HepG2 (cell line): ENCODE measurements around the gene SBSN. TPM values are rescaled to one million over a fixed set of nuclear protein-coding genes. Genes with fewer than 3 reads are reported as not detected.

ENCODE experiments used
- ARID4A ChIP-seq: sonication (generic); formaldehyde crosslinking; IDR thresholded peaks from 2 replicates; pipeline ENCODE4 v1.5.0; 2020; ENCODE audit warnings: mild to moderate bottlenecking, missing genetic modification reagents, borderline replicate concordance
- DRAP1 ChIP-seq: IDR thresholded peaks from 2 replicates; pipeline ENCODE4 v1.6.1; 2016; ENCODE audit warnings: missing genetic modification reagents, missing compliant biosample characterization
- HNF1B ChIP-seq: sonication (generic); formaldehyde crosslinking; IDR thresholded peaks from 2 replicates; pipeline ENCODE4 v1.5.1; 2020; ENCODE audit warnings: mild to moderate bottlenecking, moderate library complexity, missing genetic modification reagents
- HOXA3 ChIP-seq: sonication (generic); formaldehyde crosslinking; IDR thresholded peaks from 2 replicates; pipeline ENCODE4 v1.5.0; 2020; ENCODE audit warnings: missing genetic modification reagents
- NR2C2 ChIP-seq: sonication (generic); formaldehyde crosslinking; IDR thresholded peaks from 2 replicates; pipeline ENCODE4 v1.4.0; 2020; ENCODE audit warnings: missing genetic modification reagents, mild to moderate bottlenecking, moderate library complexity, borderline replicate concordance
- PRDM15 ChIP-seq: sonication (generic); formaldehyde crosslinking; IDR thresholded peaks from 2 replicates; pipeline ENCODE4 v1.4.0; 2020; ENCODE audit warnings: missing genetic modification reagents
- RAD21 ChIP-seq: fragments of 450-650 bp; formaldehyde crosslinking; IDR thresholded peaks from 2 replicates; pipeline ENCODE4 v1.5.0; 2020; ENCODE audit warnings: mild to moderate bottlenecking
- SIX4 ChIP-seq: sonication (generic); formaldehyde crosslinking; IDR thresholded peaks from 2 replicates; pipeline ENCODE4 v1.4.0; 2020; ENCODE audit warnings: missing genetic modification reagents
- TFDP1 ChIP-seq: IDR thresholded peaks from 2 replicates; pipeline ENCODE4 v1.6.1; 2016; ENCODE audit warnings: missing compliant biosample characterization, missing genetic modification reagents, borderline replicate concordance
- THAP11 ChIP-seq: IDR thresholded peaks from 2 replicates; pipeline ENCODE4 v1.6.1; 2016; ENCODE audit warnings: missing biosample characterization, missing genetic modification reagents
- YEATS2 ChIP-seq: sonication (generic); formaldehyde crosslinking; IDR thresholded peaks from 2 replicates; pipeline ENCODE4 v1.4.0; 2020; ENCODE audit warnings: missing genetic modification reagents, borderline replicate concordance
- YEATS4 ChIP-seq: sonication (generic); formaldehyde crosslinking; IDR thresholded peaks from 2 replicates; pipeline ENCODE4 v1.4.0; 2020; ENCODE audit warnings: missing genetic modification reagents, borderline replicate concordance
- ZNF556 ChIP-seq: sonication (generic); formaldehyde crosslinking; IDR thresholded peaks from 2 replicates; pipeline ENCODE4 v1.4.0; 2020; ENCODE audit warnings: mild to moderate bottlenecking, missing genetic modification reagents, borderline replicate concordance
- polyA plus RNA-seq, 8 experiments: library from polyadenylated mRNA; depleted of rRNA in 3 of 8; stranded (reverse) in 7 of 8; unstranded in 1 of 8; fragments of >200 nt; fragmentation: Illumina TruSeq in 4 of 8; extraction: Trizol in 4 of 8; gene quantifications; 2 replicates each; pipeline versions ENCODE4 v1.2.1 to v1.2.3, GENCODE V29; 2011 to 2016; ENCODE audit warnings: low read depth in 4 of 8, missing spikeins in 1 of 8, mixed read lengths in 1 of 8; ENCODE audit not compliant: insufficient read depth in 1 of 8
- total RNA-seq, 5 experiments: library from RNA; depleted of rRNA; stranded (reverse); fragments of >200 nt; fragmentation: Illumina TruSeq; extraction: Trizol; gene quantifications; 2 replicates each; pipeline ENCODE4 v1.2.3, GENCODE V29; 2016; ENCODE audit warnings: low read depth in 1 of 5

Gene SBSN
- total and polyA plus RNA-seq, 2 of the 13 experiments (the other 11 are each of a cell fraction or from before 2014, with no cell fraction given) = not detected

- TF ChIP-seq YEATS4 (CRISPR knock-in tag) = peak; percentile 86
- TF ChIP-seq ZNF556 (CRISPR knock-in tag) = no peak; the same call in 1 of the 2 replicates
- 0 out of 2 replicates have a peak, but pooled peaks have one; percentile 45 for TF ChIP-seq PRDM15 (CRISPR knock-in tag)
- peak; percentile 97 for TF ChIP-seq ARID4A (CRISPR knock-in tag)
- TF ChIP-seq NR2C2 = peak; percentile 74
- TF ChIP-seq HOXA3 (CRISPR knock-in tag) = peak; percentile 94
- TF ChIP-seq SIX4 (CRISPR knock-in tag) = no peak
- TF ChIP-seq THAP11 (CRISPR knock-in tag) = peak; percentile 98
- 0 out of 2 replicates have a peak, but pooled peaks have one; percentile 89 for TF ChIP-seq YEATS2 (CRISPR knock-in tag)
- peak; percentile 61; the same call in 1 of the 2 replicates for TF ChIP-seq TFDP1 (CRISPR knock-in tag)
- TF ChIP-seq RAD21 (CRISPR knock-in tag) = 0 out of 2 replicates have a peak, but pooled peaks have one; percentile 14
- TF ChIP-seq DRAP1 (CRISPR knock-in tag) = peak; percentile 42; the same call in 1 of the 2 replicates
- TF ChIP-seq HNF1B (CRISPR knock-in tag) = peak; percentile 20; the same call in 1 of the 2 replicates
These were observed 17.1 kb upstream of the SBSN start, which contains the start of gene TMEM147 (continued) for GRCh38 chr19:35545001-35545854.
